H1 (cell line): ENCODE measurements around the gene GJD2. TPM values are rescaled to one million over a fixed set of nuclear protein-coding genes. Genes with fewer than 3 reads are reported as not detected.

Experiments used
- BACH1 ChIP-seq: IDR thresholded peaks from 2 replicates; pipeline ENCODE4 v1.6.1; 2012; ENCODE audit warnings: low read length, improper control_type of control experiment
- BRCA1 ChIP-seq: IDR thresholded peaks from 2 replicates; pipeline ENCODE4 v1.6.1; 2012; ENCODE audit warnings: low read depth, low read length, improper control_type of control experiment
- CBX5 ChIP-seq: fragments of 300-800, 300-1000 bp; sonication (generic); IDR thresholded peaks from 2 replicates; pipeline ENCODE4 v1.7.1; 2016; ENCODE audit warnings: antibody characterized with exemption, low read length, low read depth
- CHD7 ChIP-seq: fragments of 300-600 bp; sonication (generic); IDR thresholded peaks from 2 replicates; pipeline ENCODE4 v1.7.1; 2012; ENCODE audit warnings: low read length, moderate library complexity, mild to moderate bottlenecking, inconsistent platforms; ENCODE audit not compliant: insufficient replicate concordance
- E2F6 ChIP-seq: IDR thresholded peaks from 2 replicates; pipeline ENCODE4 v1.6.1; 2012; ENCODE audit warnings: inconsistent platforms
- GTF2F1 ChIP-seq: IDR thresholded peaks from 2 replicates; pipeline ENCODE4 v1.6.1; 2012; ENCODE audit warnings: low read depth, low read length, improper control_type of control experiment, borderline replicate concordance
- HDAC2 ChIP-seq, 2 experiments: fragments of 300-600 bp in 1 of 2; sonication (generic) in 1 of 2; IDR thresholded peaks; 2 replicates each; pipeline ENCODE4 v1.6.1; 2011 to 2012; ENCODE audit warnings: low read depth in 2 of 2, low read length in 2 of 2, mild to moderate bottlenecking in 2 of 2, moderate library complexity in 2 of 2, borderline replicate concordance in 1 of 2, inconsistent platforms in 1 of 2
- POU5F1 ChIP-seq: IDR thresholded peaks from 2 replicates; pipeline ENCODE4 v1.6.1; 2011; ENCODE audit warnings: low read depth, mild to moderate bottlenecking, low read length, moderate library complexity
- RXRA ChIP-seq: IDR thresholded peaks from 2 replicates; pipeline ENCODE4 v1.6.1; 2011; ENCODE audit warnings: low read depth, mild to moderate bottlenecking, low read length, moderate library complexity; ENCODE audit not compliant: insufficient read depth
- YY1 ChIP-seq: IDR thresholded peaks from 2 replicates; pipeline ENCODE4 v1.6.1; 2011; ENCODE audit warnings: low read depth, mild to moderate bottlenecking, low read length
- polyA plus RNA-seq, 7 experiments: library from polyadenylated mRNA; depleted of rRNA in 3 of 7; stranded (reverse) in 5 of 7; unstranded in 2 of 7; fragments of >200 nt in 5 of 7; fragments of 200-250 nt in 2 of 7; gene quantifications; 1 replicate in 5 of 7; 2 replicates in 1 of 7; 4 replicates in 1 of 7; pipeline versions ENCODE4 v1.2.1 to v1.2.3, GENCODE V29; 2011 to 2013; ENCODE audit warnings: missing spikeins in 2 of 7, mixed read lengths in 2 of 7
- total RNA-seq: library from RNA; stranded (reverse); fragmentation: NEBNext Ultra II Directional; extraction: Animal tissue kit (Norgen Biotek cat#: 25700); gene quantifications from 2 replicates; pipeline ENCODE4 v1.2.1, GENCODE V29; 2021

Gene GJD2
- total and polyA plus RNA-seq, 2 of the 8 experiments (the other 6 are each of a cell fraction or from before 2014, with no cell fraction given) = 0.39 to 0.54 TPM

GRCh38 chr15:34709866-34710265, 44.9 kb downstream of the GJD2 start (continued):
- TF ChIP-seq CHD7 = no peak
- TF ChIP-seq BACH1 = no peak
- no peak for TF ChIP-seq E2F6
- no peak for TF ChIP-seq HDAC2 (IDR thresholded peaks at IDR 0.05; ENCODE audit: borderline replicate concordance in 1 of 2, low read depth in 2 of 2, low read length in 2 of 2)
- no peak for TF ChIP-seq RXRA
- no peak for TF ChIP-seq POU5F1
- TF ChIP-seq BRCA1 = no peak
- TF ChIP-seq CBX5 = no peak
- TF ChIP-seq YY1 = no peak
- no peak for TF ChIP-seq GTF2F1
